ENCODE results near the gene WNT4.
A peak's percentile ranks its signal among the peaks of the same experiment; 100 is the strongest.

Gene WNT4

DNA sequence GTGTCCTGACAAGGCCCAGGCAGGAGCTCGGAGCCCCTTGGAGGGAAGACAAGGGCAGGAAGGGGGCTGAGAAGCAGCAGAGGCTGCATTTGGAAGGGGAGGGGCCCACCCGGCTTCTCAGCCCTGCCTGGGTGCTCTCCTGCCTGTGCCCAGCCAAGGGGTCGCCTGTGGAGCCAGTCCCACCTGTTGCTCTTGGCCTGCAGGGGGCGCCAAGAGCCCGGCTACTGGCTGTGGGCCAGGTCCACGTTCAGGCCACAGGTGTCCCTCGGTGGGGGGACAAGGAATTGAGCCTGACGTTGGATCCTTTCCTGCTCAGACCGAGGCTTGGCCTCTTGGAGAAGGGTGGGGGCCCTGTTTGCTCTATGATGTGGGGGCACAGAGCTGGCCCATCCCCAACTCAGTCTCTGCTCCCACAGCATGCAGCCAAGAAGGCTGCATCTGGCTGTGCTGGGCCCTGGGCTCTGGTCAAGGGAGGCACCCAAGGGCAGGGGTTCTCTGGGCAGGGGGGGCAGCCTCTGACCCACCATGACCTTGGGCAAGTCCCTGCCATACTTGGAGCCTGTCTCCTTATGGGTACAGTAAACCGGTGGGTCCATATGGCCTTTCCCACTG is 10.9 kb downstream of the WNT4 start:
- POLR2A ChIA-PET, result no interaction called here
- CTCF ChIA-PET, result interaction anchor here (0.6 to 1.3 kb wide), 3 partner anchors 9 to 283 kb away, joined by 3 to 5 read pairs (median 3); partner anchors contain the start of gene WNT4
- TF ChIP-seq SUZ12 (IDR thresholded peaks at IDR 0.05) (no peak), ARNT (IDR thresholded peaks at IDR 0.05) (no peak), HDGF (IDR thresholded peaks at IDR 0.05; ENCODE audit: borderline replicate concordance) (no peak), ELF4 (IDR thresholded peaks at IDR 0.05) (no peak), NFRKB (IDR thresholded peaks at IDR 0.05) (no peak), FOXK2 (IDR thresholded peaks at IDR 0.05) (no peak), TARDBP (IDR thresholded peaks at IDR 0.05) (no peak), CTBP1 (IDR thresholded peaks at IDR 0.05; ENCODE audit: borderline replicate concordance) (no peak)
- peak; percentile 84 for DNase-seq (ENCODE audit: extremely low spot score)

- no peak for DNase-seq (ENCODE audit: extremely low spot score)
- CTCF ChIA-PET, result interaction anchor here (0.6 to 1.3 kb wide), 6 partner anchors 10 to 1092 kb away, joined by 3 to 5 read pairs (median 3); partner anchors contain the start of gene WNT4
Observed at GRCh38 chr1:22131062-22131461, 11.8 kb downstream of the WNT4 start.

DNA sequence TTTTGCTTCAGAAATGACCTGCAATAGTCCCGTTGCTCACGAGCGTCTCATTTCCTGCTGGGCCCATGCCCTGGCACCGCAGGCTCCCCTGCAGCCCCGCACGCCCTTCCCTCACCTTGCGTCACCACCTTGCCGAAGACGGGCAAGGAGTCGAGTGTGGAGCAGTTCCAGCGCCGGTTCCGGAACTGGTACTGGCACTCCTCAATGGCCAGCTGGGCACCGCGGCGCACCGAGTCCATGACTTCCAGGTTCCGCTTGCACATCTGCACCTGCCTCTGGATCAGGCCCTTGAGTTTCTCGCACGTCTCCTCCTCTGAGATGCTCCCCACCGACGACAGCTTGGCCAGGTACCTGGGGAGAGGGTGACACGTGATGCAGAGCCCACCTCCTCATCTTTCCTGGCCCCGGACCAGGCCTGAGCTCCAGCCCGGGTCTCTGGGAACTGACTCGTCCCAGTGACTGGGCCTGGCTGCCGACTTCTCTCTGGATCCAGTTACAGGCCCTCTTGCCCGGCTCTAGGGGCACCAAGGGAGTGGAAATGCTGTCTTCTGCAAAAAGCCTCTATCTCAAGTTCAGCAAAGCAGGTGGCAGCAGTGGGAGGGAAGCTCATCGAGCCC is 13.3 kb downstream of the WNT4 start:
- POLR2A ChIA-PET, result no interaction called here
- CTCF ChIA-PET, result no interaction called here
- TF ChIP-seq TARDBP (IDR thresholded peaks at IDR 0.05), result no peak
- TF ChIP-seq, protein P1, sequence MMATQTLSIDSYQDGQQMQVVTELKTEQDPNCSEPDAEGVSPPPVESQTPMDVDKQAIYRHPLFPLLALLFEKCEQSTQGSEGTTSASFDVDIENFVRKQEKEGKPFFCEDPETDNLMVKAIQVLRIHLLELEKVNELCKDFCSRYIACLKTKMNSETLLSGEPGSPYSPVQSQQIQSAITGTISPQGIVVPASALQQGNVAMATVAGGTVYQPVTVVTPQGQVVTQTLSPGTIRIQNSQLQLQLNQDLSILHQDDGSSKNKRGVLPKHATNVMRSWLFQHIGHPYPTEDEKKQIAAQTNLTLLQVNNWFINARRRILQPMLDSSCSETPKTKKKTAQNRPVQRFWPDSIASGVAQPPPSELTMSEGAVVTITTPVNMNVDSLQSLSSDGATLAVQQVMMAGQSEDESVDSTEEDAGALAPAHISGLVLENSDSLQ (IDR thresholded peaks at IDR 0.05), result no peak
- TF ChIP-seq LEF1 (IDR thresholded peaks at IDR 0.05; ENCODE audit: borderline replicate concordance), result no peak
- no peak for TF ChIP-seq SUZ12 (IDR thresholded peaks at IDR 0.05)
- TF ChIP-seq NFRKB (IDR thresholded peaks at IDR 0.05), result no peak
- TF ChIP-seq ZNF384 (IDR thresholded peaks at IDR 0.05), result no peak
- TF ChIP-seq BHLHE40 (IDR thresholded peaks at IDR 0.05; ENCODE audit: borderline replicate concordance), result no peak
- TF ChIP-seq CTBP1 (IDR thresholded peaks at IDR 0.05; ENCODE audit: borderline replicate concordance), result no peak
- no peak for TF ChIP-seq L3MBTL2 (conservative IDR thresholded peaks at IDR 0.05)
- TF ChIP-seq SP1 (IDR thresholded peaks at IDR 0.05), result no peak
- no peak for TF ChIP-seq FOXM1 (IDR thresholded peaks at IDR 0.05; ENCODE audit: borderline replicate concordance)
- no peak for TF ChIP-seq FOXK2 (IDR thresholded peaks at IDR 0.05)
- no peak for TF ChIP-seq ARNT (IDR thresholded peaks at IDR 0.05)
- TF ChIP-seq ELF4 (IDR thresholded peaks at IDR 0.05), result no peak
- no peak for TF ChIP-seq FOXA1 (IDR thresholded peaks at IDR 0.05)
- TF ChIP-seq HDGF (IDR thresholded peaks at IDR 0.05; ENCODE audit: borderline replicate concordance), result no peak
- no peak for DNase-seq (ENCODE audit: extremely low spot score)

More at GRCh38 chr1:22131062-22131461, 11.8 kb downstream of the WNT4 start:
- POLR2A ChIA-PET, result no interaction called here
- TF ChIP-seq, protein P1 (IDR thresholded peaks at IDR 0.05), result no peak
- TF ChIP-seq ARNT (IDR thresholded peaks at IDR 0.05), result no peak
- TF ChIP-seq SP1 (IDR thresholded peaks at IDR 0.05), result no peak
- no peak for TF ChIP-seq BHLHE40 (IDR thresholded peaks at IDR 0.05; ENCODE audit: borderline replicate concordance)
- TF ChIP-seq ZNF384 (IDR thresholded peaks at IDR 0.05), result no peak
- no peak for TF ChIP-seq SUZ12 (IDR thresholded peaks at IDR 0.05)
- no peak for TF ChIP-seq HDGF (IDR thresholded peaks at IDR 0.05; ENCODE audit: borderline replicate concordance)
- TF ChIP-seq FOXA1 (IDR thresholded peaks at IDR 0.05), result no peak
- TF ChIP-seq LEF1 (IDR thresholded peaks at IDR 0.05; ENCODE audit: borderline replicate concordance), result no peak
- no peak for TF ChIP-seq L3MBTL2 (conservative IDR thresholded peaks at IDR 0.05)

GRCh38 chr1:22128392-22128791 is 14.5 kb downstream of the WNT4 start:
- CTCF ChIA-PET, result interaction anchor here (0.9 to 1.4 kb wide), 2 partner anchors 17 to 288 kb away, joined by 3 to 4 read pairs; no protein-coding TSS in a partner anchor
- TF ChIP-seq L3MBTL2 (conservative IDR thresholded peaks at IDR 0.05) (no peak), ZNF384 (IDR thresholded peaks at IDR 0.05) (no peak), FOXK2 (IDR thresholded peaks at IDR 0.05) (no peak), ELF4 (IDR thresholded peaks at IDR 0.05) (no peak), NFRKB (IDR thresholded peaks at IDR 0.05) (no peak), LEF1 (IDR thresholded peaks at IDR 0.05; ENCODE audit: borderline replicate concordance) (no peak), CTBP1 (IDR thresholded peaks at IDR 0.05; ENCODE audit: borderline replicate concordance) (no peak), BHLHE40 (IDR thresholded peaks at IDR 0.05; ENCODE audit: borderline replicate concordance) (no peak), FOXA1 (IDR thresholded peaks at IDR 0.05) (no peak), TARDBP (IDR thresholded peaks at IDR 0.05) (no peak), FOXM1 (IDR thresholded peaks at IDR 0.05; ENCODE audit: borderline replicate concordance) (no peak), SUZ12 (IDR thresholded peaks at IDR 0.05) (no peak), HDGF (IDR thresholded peaks at IDR 0.05; ENCODE audit: borderline replicate concordance) (no peak)
- DNase-seq (ENCODE audit: extremely low spot score), result no peak
- POLR2A ChIA-PET, result no interaction called here

- ChIA-PET POLR2A (no interaction called here), CTCF (interaction anchor here (1.4 kb wide), 1 partner anchor 289 kb away, joined by 3 read pairs; no protein-coding TSS in a partner anchor)
- TF ChIP-seq, protein P1 (IDR thresholded peaks at IDR 0.05), result no peak
- TF ChIP-seq TARDBP (IDR thresholded peaks at IDR 0.05), result no peak
- no peak for TF ChIP-seq FOXK2 (IDR thresholded peaks at IDR 0.05)
- TF ChIP-seq ZNF384 (IDR thresholded peaks at IDR 0.05), result no peak
- TF ChIP-seq FOXM1 (IDR thresholded peaks at IDR 0.05; ENCODE audit: borderline replicate concordance), result no peak
- TF ChIP-seq HDGF (IDR thresholded peaks at IDR 0.05; ENCODE audit: borderline replicate concordance), result no peak
- TF ChIP-seq CTBP1 (IDR thresholded peaks at IDR 0.05; ENCODE audit: borderline replicate concordance), result no peak
- TF ChIP-seq L3MBTL2 (conservative IDR thresholded peaks at IDR 0.05), result no peak
- no peak for TF ChIP-seq SP1 (IDR thresholded peaks at IDR 0.05)
- TF ChIP-seq NFRKB (IDR thresholded peaks at IDR 0.05), result no peak
- no peak for TF ChIP-seq FOXA1 (IDR thresholded peaks at IDR 0.05)
- no peak for TF ChIP-seq LEF1 (IDR thresholded peaks at IDR 0.05; ENCODE audit: borderline replicate concordance)
- no peak for TF ChIP-seq ELF4 (IDR thresholded peaks at IDR 0.05)
- TF ChIP-seq BHLHE40 (IDR thresholded peaks at IDR 0.05; ENCODE audit: borderline replicate concordance), result no peak
- no peak for DNase-seq (ENCODE audit: extremely low spot score)
Observed at GRCh38 chr1:22127731-22128130, 15.2 kb downstream of the WNT4 start.

Measured in HEK293T (cell line).